ENCODE measurements around the gene SUPT4H1. TPM values are rescaled to one million over a fixed set of nuclear protein-coding genes. Genes with fewer than 3 reads are reported as not detected.
"Not testable (repeated sequence)": the region's sequence is repeated elsewhere in the genome, so short reads cannot be mapped to it uniquely, and the experiment has no call there.

SUPT4H1 gene
- 46.0 and 65.7 TPM in 2 replicates for total RNA-seq (2014; rRNA removed)
- polyA plus RNA-seq (2012) = 158 TPM

DNA sequence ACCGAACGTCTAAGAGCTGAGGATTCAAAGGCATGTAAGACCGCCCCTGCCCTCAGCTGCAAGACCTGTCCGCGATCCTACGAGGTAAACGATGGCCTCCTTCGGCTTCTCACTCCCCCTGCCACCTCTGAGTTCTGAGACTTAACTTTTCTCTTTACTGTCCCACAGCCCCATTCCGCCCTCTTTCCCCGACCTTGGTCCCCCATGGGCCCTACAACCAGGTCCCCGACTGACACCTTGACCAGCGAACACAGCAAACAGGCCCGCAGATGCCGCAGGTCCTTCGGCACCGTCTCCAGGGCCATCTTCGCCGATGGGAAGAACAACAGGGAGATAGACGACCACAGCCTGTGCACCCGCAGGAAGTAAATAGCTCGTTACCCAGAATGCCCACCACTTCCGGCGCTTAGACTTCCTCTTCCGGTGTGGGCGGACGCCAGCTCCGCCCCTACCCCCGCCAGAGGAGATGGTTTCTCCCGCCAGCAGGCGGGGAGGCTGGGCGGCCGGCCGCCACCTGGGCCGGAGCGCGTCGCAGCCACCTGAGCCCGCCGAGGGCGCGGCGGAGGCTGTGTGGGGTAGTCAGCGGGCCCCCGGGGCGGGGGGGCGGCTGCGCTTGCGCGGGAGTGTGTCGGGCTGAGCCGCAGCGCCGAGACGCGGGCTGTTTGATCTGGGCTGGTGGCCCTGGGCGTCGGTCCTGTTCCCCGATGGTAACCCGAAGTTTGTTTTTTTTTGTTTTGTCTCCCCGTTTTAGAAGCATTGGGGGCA is at the start of gene SUPT4H1:
SUPT4H1 (minus strand) TSS at position 371 of the 765 bp plus-strand sequence; CDS start at position 305, 66 bp downstream.
- DNase-seq (ENCODE audit: low read depth) = peak; percentile 88

DNA sequence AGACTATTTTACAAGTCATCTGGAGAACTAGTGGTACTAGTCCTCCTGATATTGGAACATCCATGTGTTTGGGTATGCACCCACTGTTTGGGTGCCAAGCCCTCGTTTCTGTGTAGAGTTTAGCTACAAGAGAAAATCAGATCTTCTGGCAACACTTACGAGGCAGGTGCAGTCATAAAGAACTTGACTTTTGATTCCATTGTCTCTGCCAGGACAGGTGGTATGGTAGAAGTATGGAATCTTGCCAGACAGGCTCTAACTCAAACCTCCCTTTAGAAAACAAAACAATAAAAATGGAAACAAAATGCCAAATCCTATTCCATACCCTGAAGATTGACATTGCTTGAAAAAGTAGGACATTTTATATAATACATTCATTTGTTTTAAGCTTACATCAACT is 49.3 kb upstream of the SUPT4H1 start:
- DNase-seq (ENCODE audit: low read depth) = no peak

DNA sequence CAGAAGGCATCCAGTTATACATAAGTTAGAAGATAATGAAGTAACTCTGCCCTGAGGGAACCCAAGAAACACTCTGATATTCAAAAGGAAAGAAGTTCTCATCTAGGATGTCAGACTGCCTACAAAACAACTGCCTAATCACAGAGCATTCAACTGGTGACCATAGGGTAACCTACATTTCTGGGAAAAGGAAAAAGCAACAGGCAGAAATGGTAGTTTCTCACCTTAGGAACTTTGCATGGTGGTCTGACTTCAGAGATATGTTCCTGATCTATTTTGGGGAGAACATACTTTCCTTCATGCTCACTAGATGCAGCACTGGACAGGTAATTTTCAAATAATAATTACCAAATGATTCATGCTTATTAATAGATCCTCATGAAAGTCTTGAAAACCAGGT is 48.8 kb upstream of the SUPT4H1 start:
- DNase-seq (ENCODE audit: low read depth) = no peak

DNA sequence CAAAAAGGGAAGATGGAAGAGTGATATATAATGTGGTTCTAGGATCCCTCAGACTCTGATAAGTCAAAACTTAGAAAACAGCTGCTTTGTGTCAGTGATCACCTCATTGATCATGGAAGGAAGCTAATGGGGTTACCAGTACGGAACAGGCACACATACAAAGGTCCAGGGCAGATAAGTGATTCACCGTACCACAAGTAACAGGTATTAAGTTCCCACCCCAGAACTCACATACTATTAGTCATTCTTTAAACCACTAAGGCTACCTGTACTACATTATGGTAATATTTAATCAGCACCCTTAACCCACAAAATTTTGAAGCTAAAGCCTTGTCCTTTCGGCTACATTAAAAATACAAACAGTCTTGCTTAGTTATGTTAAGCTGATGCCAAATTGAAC is 48.0 kb upstream of the SUPT4H1 start:
- no peak for DNase-seq (ENCODE audit: low read depth)

DNA sequence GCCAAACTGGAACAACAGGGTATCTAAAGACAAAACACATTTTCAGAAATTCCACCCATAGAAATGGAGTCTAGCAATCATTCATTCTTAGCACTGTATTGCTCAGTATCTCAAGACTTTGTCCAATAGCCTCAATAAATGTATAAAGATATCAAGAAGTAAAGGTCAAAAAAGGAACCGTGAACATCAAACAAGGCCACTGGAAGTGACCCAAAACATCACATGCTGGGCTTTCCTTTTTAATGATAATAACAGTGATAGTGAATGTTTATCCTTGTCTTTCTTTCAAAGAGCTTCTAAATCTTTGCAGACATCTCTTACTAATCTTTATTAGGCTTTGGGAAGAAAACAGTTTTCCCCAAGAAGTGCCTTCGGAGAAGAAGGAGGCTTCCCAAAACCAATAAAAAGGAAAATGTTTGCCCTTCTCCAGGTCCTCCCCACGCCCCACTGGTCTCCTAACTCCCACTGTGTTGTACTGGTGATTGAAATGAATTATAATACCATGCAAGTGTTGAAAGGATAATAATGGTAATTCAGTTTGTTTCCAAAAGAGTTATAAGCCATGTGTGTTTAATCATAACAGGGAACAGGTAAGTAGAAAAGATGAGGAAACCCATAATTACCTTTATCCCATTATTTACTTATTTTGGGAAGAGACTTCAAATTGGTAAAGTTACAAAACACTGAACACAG is 46.7 kb upstream of the SUPT4H1 start:
- no peak for DNase-seq (ENCODE audit: low read depth)

DNA sequence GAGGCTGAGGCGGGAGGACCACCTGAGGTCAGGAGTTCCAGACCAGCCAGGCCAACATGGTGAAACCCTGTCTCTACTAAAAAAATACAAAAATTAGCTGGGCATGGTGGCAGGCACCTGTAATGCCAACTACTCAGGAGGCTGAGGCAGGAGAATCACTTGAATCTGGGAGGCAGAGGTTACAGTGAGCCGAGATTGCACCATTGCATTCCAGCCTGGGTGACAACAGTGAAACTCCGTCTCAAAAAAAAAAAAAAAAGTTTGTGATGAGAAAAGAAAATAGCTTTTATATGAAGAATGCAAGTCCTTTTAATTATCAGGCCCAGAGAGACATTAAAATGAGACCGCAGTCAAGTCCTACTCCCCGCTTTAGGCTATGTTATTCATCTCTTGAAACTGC is 45.4 kb upstream of the SUPT4H1 start:
- not testable (repeated sequence) for DNase-seq (ENCODE audit: low read depth)

DNA sequence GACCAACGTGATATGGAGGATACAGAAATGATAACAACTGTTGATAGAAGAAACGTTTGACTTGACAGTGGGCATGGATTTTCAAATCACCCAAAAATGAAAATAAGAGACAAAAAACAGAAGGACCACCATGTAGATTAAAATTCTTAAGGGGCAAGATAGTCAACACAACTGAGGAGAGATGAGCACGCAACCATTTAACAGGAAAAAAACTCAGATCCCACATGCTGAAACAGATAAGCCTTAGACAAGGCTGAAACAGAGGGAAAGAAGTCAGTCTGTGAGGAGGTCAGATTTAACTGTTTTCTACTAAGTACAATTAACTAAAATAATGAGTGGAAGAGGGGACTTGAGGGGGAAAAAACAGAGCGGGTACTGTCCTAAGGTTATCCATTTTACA is 44.2 kb upstream of the SUPT4H1 start:
- DNase-seq (ENCODE audit: low read depth) = no peak

DNA sequence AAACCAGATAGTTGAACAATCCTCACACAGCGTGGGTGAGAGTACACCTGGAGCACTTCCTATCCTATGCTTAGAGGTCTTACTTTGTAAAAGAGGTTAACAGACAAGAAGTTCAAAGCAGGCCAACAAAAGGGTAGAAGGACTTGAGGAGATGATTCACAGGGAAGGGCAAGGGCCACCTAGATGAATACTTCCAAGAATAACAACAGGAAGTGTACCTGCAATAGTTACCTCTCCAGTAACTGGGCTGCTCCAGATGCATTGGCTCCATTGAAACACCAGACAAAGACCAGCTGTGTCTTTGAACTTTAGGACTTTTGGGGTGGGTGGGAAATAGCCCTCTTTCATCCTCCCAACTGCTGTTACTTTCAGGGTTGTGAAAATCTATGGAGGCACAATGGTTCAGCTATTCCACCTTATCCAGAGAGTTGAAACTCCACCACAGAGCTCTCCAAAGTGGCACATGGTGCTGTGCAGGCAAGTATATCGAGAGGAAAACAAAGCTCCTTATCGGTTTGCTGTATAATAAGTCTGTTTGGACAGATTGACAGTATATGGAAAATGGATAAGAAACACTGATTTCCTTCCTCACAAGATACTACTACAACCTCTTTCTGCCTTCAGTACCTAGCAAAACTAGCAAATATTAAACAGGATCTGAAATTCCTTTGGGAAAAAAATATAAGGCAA is 42.7 kb upstream of the SUPT4H1 start:
- DNase-seq (ENCODE audit: low read depth) = no peak

DNA sequence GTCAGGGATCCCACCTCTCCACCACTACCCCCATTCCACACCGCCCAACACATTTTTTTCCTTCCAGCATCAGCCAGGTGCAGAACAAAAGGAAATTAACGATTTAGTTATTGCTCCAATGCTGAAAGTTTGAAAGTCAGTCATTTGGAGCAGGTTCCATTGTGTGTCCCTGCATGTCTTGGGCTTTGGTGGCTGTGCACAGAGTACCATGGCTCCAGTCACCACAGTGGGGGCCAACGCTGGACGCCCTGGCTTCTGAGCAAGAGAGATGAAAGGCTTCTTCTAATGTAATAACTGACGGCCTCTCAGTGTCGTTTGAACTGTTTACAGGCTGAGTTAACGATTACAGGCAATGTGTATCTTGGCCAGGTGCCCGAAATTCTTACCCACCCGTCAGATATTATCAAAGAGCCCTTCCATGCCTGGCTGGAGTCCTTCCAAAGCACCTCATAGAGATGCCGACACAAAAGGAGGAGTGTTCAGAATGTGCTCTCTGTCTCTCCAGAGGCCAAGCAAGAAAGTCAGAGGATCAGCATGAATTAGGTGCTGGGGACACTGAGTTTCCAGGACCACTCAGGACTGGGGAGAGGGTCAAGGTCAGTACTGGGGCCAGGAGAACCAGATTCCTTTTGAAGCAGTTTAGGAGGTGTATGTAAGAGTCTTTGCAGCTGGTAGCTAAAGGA is 39.4 kb upstream of the SUPT4H1 start:
- DNase-seq (ENCODE audit: low read depth) = peak; percentile 9

DNA sequence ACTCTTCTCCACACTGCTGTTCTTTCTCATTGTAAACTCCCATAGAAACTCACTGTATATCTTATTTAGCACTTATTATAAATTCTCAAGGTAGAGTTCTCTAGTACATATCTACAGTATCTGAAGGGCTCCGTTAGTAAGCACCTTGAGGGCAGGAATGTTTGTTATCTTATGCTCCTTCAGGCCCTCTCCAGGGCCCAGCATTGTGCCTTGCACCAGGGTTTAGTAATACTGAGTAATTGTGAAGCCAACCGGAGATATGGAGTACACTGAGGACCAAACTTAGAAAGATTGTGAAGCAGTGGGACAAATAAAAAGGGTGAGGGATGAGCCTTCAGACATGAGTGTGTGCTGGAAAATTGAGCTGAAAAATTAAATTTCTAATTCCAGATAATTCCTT is 38.9 kb upstream of the SUPT4H1 start:
- no peak for DNase-seq (ENCODE audit: low read depth)

DNA sequence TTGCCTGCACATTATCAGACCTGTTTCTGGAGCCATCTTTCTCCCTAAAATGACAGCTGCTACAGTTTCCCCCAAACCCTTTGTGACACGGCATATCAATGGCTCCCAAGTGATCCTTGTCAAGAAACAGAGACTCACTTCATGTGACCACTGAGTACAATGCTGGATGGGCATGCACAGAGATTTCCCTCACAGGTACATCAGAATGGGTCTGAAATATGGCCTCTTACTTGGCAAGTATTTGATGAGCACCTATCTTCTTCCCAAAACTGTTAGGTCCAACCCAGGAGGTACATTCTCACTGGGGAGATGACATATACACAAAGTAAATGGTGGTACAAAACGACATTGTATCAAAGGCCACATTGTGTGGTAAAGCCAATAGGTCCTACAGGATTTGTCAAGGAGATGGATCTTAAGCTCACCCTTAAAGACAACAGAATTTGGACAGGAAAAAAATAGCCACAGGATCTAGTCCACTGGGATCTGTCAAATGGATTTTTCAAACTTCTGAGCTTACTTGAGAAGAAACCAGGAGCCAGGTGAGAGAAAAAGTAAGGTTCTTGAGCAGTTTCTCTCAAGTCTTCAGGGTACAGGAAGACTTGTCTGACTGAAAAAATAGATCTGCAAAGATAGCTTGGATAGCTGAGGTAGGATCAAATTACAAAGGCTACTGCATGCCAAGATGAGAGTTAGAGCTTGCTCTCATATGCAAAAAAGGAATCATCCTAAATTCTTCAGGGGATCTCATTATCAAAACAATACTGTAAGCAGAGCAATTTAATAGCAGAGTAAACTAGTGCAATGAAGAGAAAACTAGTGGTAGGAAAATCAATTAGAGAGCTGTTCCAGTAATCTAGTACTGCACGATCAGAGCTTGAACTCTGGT is 36.5 kb upstream of the SUPT4H1 start:
- DNase-seq (ENCODE audit: low read depth) = no peak

DNA sequence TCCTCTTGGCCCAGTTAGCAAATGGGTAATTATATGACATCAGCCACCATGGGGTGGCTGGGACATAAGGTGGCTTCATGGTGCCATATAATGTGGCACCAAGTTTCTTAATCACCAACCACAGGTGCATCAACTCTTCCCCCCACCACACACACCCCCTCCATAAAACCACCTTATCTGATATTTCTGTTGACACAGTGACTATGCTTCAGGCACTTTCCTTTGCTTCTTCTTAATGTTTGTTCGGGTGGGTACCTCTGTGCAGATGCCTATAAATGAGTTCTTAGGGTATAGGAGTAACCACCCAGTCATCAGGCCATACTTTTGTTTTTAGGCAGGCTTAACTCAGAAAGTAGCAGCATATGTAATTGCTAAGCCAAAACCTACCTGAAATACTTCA is 35.8 kb upstream of the SUPT4H1 start:
- DNase-seq (ENCODE audit: low read depth) = no peak

DNA sequence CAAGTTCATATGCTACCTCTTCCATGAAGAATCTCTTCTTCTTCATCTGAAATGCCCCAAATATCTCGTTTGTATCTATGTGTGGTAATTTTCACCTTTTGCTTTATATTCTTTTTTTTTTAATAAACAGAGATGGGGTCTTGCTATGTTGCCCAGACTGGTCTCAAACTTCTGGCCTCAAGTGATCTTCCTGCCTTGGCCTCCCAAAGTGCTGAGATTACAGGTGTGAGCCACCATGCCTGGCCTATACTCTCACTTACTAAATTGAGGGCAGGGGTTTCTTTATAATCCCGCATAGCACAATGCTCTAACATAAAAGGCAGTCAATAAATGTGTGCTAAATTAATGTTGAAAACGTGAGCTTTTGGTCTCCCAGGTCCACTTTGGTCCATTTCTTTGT is 34.7 kb upstream of the SUPT4H1 start:
- no peak for DNase-seq (ENCODE audit: low read depth)

DNA sequence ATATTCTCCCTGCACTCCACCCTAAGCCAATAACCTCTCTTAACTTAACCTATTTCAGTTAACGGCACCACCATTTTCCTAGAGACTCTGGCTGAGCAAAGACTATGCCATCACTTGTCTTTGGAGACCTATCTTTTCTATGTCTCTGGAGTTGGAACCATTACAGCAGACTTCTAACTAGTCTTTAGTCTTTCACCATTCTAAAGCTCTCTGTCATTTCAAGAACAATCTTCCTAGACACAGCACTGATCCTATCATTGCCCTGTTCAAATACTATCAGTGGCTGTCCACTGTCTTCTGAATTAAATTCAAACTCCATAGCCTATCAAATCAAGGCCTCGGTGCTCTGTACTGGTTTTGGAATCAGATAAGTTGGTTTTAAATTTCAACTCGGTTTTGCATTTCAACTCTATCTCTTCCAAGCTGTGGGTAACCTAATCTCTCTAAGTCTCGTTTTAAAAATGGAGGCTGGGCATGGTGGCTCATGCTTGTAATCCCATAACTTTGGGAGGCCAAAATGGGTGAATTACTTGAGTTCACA is 33.4 kb upstream of the SUPT4H1 start:
- DNase-seq (ENCODE audit: low read depth) = no peak

DNA sequence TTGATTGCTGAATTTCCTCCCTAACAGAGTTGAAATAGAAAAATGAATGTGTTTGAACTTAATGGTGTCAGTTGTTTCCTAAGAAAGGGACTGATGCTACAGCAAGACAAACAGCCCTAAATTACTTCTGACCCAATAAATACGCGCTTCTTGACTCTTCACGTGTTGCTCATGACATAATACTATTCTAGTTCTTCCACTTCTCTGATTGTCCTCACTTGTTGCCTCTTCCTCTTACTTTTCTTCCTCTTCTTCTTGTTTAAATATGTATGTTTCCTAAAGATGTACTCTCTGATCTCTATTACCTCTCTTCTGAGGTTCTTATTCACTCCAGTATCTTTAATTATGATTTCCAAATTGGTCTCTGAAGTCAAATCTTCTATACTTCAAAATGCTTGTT is 32.9 kb upstream of the SUPT4H1 start:
- no peak for DNase-seq (ENCODE audit: low read depth)

DNA sequence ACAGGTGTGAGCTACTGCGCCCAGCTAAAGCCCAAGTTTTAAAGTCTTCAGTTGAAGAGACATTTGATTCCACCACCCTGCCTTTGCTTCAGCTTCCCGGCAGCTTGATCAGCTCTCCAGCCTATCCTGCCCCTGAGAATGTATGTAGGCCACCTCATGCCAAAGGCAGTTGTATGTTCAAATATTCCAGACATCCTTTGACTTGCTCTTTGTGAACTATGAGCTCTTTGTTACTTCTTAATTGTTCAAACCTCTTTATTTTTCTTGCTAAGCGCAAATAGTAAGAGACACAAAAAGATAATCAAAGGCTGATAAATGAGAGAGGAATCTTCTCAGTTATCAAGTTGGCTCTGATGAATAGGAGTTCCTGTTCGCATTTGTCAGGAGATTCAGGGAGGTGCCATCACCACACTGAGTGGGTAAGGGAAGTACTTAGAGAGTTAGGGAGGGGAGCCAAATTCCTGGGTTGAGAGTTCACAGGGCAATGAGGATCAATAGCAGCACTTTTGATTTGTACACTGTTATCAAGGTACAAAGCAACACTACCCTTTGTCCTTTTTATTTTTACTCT is 32.0 kb upstream of the SUPT4H1 start:
- DNase-seq (ENCODE audit: low read depth) = no peak

DNA sequence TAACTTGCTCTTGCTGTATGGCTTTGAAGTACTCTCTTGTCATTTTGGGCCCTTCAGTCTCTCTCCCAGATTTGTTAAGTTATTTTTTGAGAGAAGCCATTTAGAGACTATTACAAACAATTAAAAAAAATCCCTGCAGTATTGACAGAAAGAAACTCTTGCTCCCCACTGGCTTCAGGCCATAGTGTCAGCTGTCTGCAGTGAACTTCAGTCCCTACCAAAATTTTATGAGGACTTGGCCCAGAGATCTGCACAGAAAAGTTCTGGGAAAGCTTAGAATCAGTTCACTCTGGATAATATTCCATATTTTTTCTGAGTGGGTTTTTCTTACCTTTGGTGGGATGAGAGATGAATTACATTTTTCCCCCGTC is 30.9 kb upstream of the SUPT4H1 start:
- no peak for DNase-seq (ENCODE audit: low read depth)

DNA sequence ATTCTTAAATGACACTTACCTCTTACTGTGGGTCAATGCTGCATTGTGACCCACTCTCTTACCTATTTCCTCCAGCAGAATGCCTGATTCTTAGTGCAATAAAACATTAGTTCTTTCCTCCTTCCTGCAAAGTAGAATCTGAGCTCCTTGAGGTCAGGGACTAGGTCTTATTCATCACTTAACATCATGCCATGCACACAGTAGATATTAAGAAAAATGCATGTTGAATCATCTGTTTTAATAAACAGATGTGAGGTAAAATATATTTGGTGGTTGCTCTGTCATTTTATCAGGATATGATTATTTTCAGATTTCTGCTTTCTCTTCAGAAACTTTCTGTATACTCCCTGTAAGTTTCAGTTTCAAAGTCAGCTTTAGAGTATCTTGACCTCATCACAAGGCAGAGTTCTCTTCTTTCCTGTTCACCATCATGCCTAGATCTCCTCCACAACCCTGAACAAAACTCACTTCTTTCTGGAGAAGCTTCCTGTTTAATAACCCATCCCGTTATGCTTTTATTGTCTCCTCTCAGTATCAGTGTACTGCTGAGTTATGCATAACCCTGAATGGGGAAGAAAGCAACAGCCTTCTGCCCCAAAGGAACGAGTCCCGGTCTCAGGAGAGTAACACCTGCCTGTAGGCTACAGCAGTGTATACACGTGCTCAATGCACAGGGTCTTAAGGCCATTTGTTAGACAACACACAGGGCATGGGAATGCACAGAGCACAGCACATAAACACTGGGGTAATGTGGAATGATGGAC is 30.3 kb upstream of the SUPT4H1 start:
- no peak for DNase-seq (ENCODE audit: low read depth)
